ENCODE measurements around the gene TSBP1. TPM values are rescaled to one million over a fixed set of nuclear protein-coding genes. Genes with fewer than 3 reads are reported as not detected.
"Not testable (repeated sequence)": the region's sequence is repeated elsewhere in the genome, so short reads cannot be mapped to it uniquely, and the experiment has no call there.

TSBP1 gene
- total RNA-seq, 1 experiment from 2014 or later, result not detected

DNA sequence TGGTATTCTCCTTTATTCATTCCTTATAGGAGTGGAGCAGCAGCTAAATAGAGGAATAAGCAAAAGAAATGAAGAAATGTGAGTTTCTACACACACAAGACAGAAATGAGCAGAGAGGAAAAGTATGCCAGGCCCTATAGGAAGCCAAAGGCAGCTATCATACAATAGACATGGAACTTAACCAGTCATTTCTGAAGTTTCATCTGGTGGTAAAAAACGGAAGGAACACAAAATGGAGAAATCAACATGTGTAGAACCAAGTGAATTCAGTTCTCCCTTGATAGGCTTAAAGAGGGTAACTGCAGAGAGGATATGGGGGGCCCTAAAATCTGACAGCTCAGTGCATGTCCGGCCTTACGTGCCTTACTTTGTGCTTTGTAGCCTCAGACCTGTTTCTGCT, 44.6 kb downstream of the TSBP1 start:
- Histone ChIP-seq H3K36me3 (ENCODE audit: insufficient read depth, low read length) (no peaks in the 10 kb centered on the region), H3K9me2 (replicated peaks; ENCODE audit: insufficient read depth, low read length) (no peaks in the 10 kb centered on the region), H3K9ac (ENCODE audit: low read length) (no peak overlapping the region), H2AFZ (ENCODE audit: low read length) (no peak overlapping the region), H3K4me3 (ENCODE audit: low read length) (no peak overlapping the region), H3K9me3 (ENCODE audit: low read length) (no peaks in the 10 kb centered on the region), H3K79me2 (ENCODE audit: low read length) (no peaks in the 10 kb centered on the region), H3K4me2 (ENCODE audit: low read depth, low read length, poor library complexity, severe bottlenecking) (no peak overlapping the region), H3K27me3 (ENCODE audit: low read length) (no peaks in the 10 kb centered on the region), H4K20me1 (ENCODE audit: insufficient read depth, low read depth, low read length) (no peaks in the 10 kb centered on the region), H3K27ac (ENCODE audit: low read length) (no peak overlapping the region), H3K4me1 (ENCODE audit: low read length) (peaks cover 4% of the 10 kb centered on the region; the same call in 1 of the 2 replicates)
- no peak for DNase-seq

DNA sequence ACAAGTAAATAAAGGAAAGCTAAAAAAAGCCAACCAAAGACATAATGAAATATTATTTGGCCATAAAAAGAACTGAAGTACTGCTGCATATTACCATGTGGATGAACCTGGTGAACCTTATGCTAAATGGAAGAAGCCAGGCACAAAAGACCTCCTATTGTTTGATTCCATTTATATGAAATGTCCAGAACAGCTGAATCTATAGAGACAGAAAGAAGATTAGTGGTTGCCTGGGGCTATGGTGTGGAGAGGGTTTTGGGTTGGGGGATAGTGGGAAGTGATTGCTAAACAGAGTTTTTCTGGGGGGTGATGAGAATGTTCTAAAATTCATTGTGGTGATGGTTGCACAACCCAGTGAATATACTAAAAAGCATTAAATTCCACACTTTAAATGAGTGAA, 53.2 kb downstream of the TSBP1 start:
- Histone ChIP-seq H3K4me3 (ENCODE audit: low read length) (no peak overlapping the region), H3K27ac (ENCODE audit: low read length) (no peak overlapping the region), H3K9me3 (ENCODE audit: low read length) (no peaks in the 10 kb centered on the region), H3K79me2 (ENCODE audit: low read length) (no peaks in the 10 kb centered on the region), H3K36me3 (ENCODE audit: insufficient read depth, low read length) (no peaks in the 10 kb centered on the region), H3K9ac (ENCODE audit: low read length) (no peak overlapping the region), H2AFZ (ENCODE audit: low read length) (no peak overlapping the region), H4K20me1 (ENCODE audit: insufficient read depth, low read depth, low read length) (0 out of 2 replicates have a peak, but pooled peaks cover 3% of the 10 kb centered on the region), H3K27me3 (ENCODE audit: low read length) (no peaks in the 10 kb centered on the region), H3K4me1 (ENCODE audit: low read length) (no peaks in the 10 kb centered on the region), H3K9me2 (replicated peaks; ENCODE audit: insufficient read depth, low read length) (no peaks in the 10 kb centered on the region), H3K4me2 (ENCODE audit: low read depth, low read length, poor library complexity, severe bottlenecking) (no peak overlapping the region)
- DNase-seq, result no peak

GRCh38 chr6:32317541-32317940, 54.2 kb downstream of the TSBP1 start:
- DNase-seq, result no peak
- Histone ChIP-seq H3K4me1 (ENCODE audit: low read length) (no peaks in the 10 kb centered on the region), H3K9ac (ENCODE audit: low read length) (no peak overlapping the region), H2AFZ (ENCODE audit: low read length) (no peak overlapping the region), H3K79me2 (ENCODE audit: low read length) (no peaks in the 10 kb centered on the region), H3K27ac (ENCODE audit: low read length) (no peak overlapping the region), H3K36me3 (ENCODE audit: insufficient read depth, low read length) (no peaks in the 10 kb centered on the region), H3K4me3 (ENCODE audit: low read length) (no peak overlapping the region), H4K20me1 (ENCODE audit: insufficient read depth, low read depth, low read length) (0 out of 2 replicates have a peak, but pooled peaks cover 3% of the 10 kb centered on the region), H3K27me3 (ENCODE audit: low read length) (no peaks in the 10 kb centered on the region), H3K4me2 (ENCODE audit: low read depth, low read length, poor library complexity, severe bottlenecking) (no peak overlapping the region), H3K9me3 (ENCODE audit: low read length) (no peaks in the 10 kb centered on the region), H3K9me2 (replicated peaks; ENCODE audit: insufficient read depth, low read length) (no peaks in the 10 kb centered on the region)

GRCh38 chr6:32313964-32314363, 57.7 kb downstream of the TSBP1 start:
- no peaks in the 10 kb centered on the region for H3K9me2 ChIP-seq (replicated peaks; ENCODE audit: insufficient read depth, low read length)
- DNase-seq, result no peak

GRCh38 chr6:32298632-32299336, 72.9 kb downstream of the TSBP1 start:
- no peak for DNase-seq
- Histone ChIP-seq H3K9ac (ENCODE audit: low read length) (no peak overlapping the region), H3K36me3 (ENCODE audit: insufficient read depth, low read length) (no peaks in the 10 kb centered on the region), H4K20me1 (ENCODE audit: insufficient read depth, low read depth, low read length) (no peaks in the 10 kb centered on the region), H3K79me2 (ENCODE audit: low read length) (no peaks in the 10 kb centered on the region), H3K9me3 (ENCODE audit: low read length) (no peaks in the 10 kb centered on the region), H3K4me2 (ENCODE audit: low read depth, low read length, poor library complexity, severe bottlenecking) (no peak overlapping the region), H3K27me3 (ENCODE audit: low read length) (no peaks in the 10 kb centered on the region), H2AFZ (ENCODE audit: low read length) (no peak overlapping the region), H3K9me2 (replicated peaks; ENCODE audit: insufficient read depth, low read length) (no peaks in the 10 kb centered on the region), H3K4me1 (ENCODE audit: low read length) (no peaks in the 10 kb centered on the region), H3K4me3 (ENCODE audit: low read length) (no peak overlapping the region), H3K27ac (ENCODE audit: low read length) (no peak overlapping the region)

More at GRCh38 chr6:32313964-32314363, 57.7 kb downstream of the TSBP1 start:
- no peak overlapping the region for H3K27ac ChIP-seq (ENCODE audit: low read length)
- no peaks in the 10 kb centered on the region for H3K79me2 ChIP-seq (ENCODE audit: low read length)
- H4K20me1 ChIP-seq (ENCODE audit: insufficient read depth, low read depth, low read length), result 0 out of 2 replicates have a peak, but pooled peaks cover 3% of the 10 kb centered on the region
- H3K4me1 ChIP-seq (ENCODE audit: low read length), result no peaks in the 10 kb centered on the region
- H3K27me3 ChIP-seq (ENCODE audit: low read length), result no peaks in the 10 kb centered on the region
- H3K9ac ChIP-seq (ENCODE audit: low read length), result no peak overlapping the region
- H3K9me3 ChIP-seq (ENCODE audit: low read length), result no peaks in the 10 kb centered on the region
- no peaks in the 10 kb centered on the region for H3K36me3 ChIP-seq (ENCODE audit: insufficient read depth, low read length)
- H3K4me3 ChIP-seq (ENCODE audit: low read length), result no peak overlapping the region
- no peak overlapping the region for H2AFZ ChIP-seq (ENCODE audit: low read length)
- no peak overlapping the region for H3K4me2 ChIP-seq (ENCODE audit: low read depth, low read length, poor library complexity, severe bottlenecking)

DNA sequence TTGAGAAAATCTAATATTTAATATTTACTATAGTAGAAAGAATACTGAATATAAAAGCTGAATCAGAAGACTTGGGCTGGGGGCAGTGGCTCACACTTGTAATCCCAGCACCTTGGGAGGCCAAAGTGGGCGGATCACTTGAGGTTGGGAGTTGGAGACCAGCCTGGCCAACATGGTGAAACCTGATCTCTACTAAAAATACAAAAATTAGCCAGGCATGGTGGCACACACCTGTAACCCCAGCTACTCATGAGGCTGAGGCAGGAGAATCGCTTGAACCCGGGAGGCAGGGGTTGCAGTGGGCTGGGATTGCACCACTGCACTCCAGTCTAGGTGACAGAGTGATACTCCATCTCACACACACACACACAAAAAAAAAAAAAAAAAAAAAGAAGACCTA, 76.7 kb downstream of the TSBP1 start:
- H3K4me3 ChIP-seq (ENCODE audit: low read length); H3K4me1 ChIP-seq (ENCODE audit: low read length); H3K27ac ChIP-seq (ENCODE audit: low read length); H3K9me2 ChIP-seq (replicated peaks; ENCODE audit: insufficient read depth, low read length); DNase-seq; H3K4me2 ChIP-seq (ENCODE audit: low read depth, low read length, poor library complexity, severe bottlenecking); H4K20me1 ChIP-seq (ENCODE audit: insufficient read depth, low read depth, low read length); H2AFZ ChIP-seq (ENCODE audit: low read length); H3K36me3 ChIP-seq (ENCODE audit: insufficient read depth, low read length); H3K9me3 ChIP-seq (ENCODE audit: low read length); H3K79me2 ChIP-seq (ENCODE audit: low read length); H3K9ac ChIP-seq (ENCODE audit: low read length); H3K27me3 ChIP-seq (ENCODE audit: low read length): not testable (repeated sequence)

GRCh38 chr6:32294566-32294965, 77.1 kb downstream of the TSBP1 start:
- Histone ChIP-seq H3K79me2 (ENCODE audit: low read length) (no peaks in the 10 kb centered on the region), H2AFZ (ENCODE audit: low read length) (no peak overlapping the region), H3K36me3 (ENCODE audit: insufficient read depth, low read length) (no peaks in the 10 kb centered on the region), H3K9me3 (ENCODE audit: low read length) (no peaks in the 10 kb centered on the region), H3K9ac (ENCODE audit: low read length) (no peak overlapping the region), H3K4me1 (ENCODE audit: low read length) (peaks cover 6% of the 10 kb centered on the region), H3K27ac (ENCODE audit: low read length) (no peak overlapping the region), H3K4me3 (ENCODE audit: low read length) (no peak overlapping the region), H3K27me3 (ENCODE audit: low read length) (no peaks in the 10 kb centered on the region), H3K4me2 (ENCODE audit: low read depth, low read length, poor library complexity, severe bottlenecking) (no peak overlapping the region), H4K20me1 (ENCODE audit: insufficient read depth, low read depth, low read length) (0 out of 2 replicates have a peak, but pooled peaks cover 6% of the 10 kb centered on the region), H3K9me2 (replicated peaks; ENCODE audit: insufficient read depth, low read length) (no peaks in the 10 kb centered on the region)
- DNase-seq, result no peak

DNA sequence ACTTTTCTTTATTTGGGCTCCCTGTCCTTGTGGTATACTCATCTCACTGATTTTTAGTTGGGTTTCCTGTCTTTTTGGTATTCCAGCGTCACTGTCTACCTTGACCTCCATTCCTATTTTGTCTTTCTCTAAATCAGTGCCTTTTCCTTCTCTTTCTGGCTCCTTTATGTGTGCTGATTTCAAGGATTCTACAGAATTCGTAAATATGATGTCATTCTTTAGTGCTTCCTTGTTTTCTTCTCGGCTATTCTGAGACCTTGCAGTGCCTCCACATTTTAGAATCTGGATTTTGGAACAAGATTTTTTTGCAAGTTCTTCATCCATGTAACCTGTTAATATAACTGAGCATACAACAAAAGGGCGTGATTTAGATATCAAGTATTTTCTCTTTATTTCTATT, 78.0 kb downstream of the TSBP1 start:
- H2AFZ ChIP-seq (ENCODE audit: low read length), result no peak overlapping the region
- H3K27me3 ChIP-seq (ENCODE audit: low read length), result no peaks in the 10 kb centered on the region
- DNase-seq, result no peak
- H3K4me2 ChIP-seq (ENCODE audit: low read depth, low read length, poor library complexity, severe bottlenecking), result no peak overlapping the region
- 0 out of 2 replicates have a peak, but pooled peaks cover 6% of the 10 kb centered on the region for H4K20me1 ChIP-seq (ENCODE audit: insufficient read depth, low read depth, low read length)
- no peak overlapping the region for H3K4me3 ChIP-seq (ENCODE audit: low read length)
- peaks cover 6% of the 10 kb centered on the region for H3K4me1 ChIP-seq (ENCODE audit: low read length)
- no peaks in the 10 kb centered on the region for H3K79me2 ChIP-seq (ENCODE audit: low read length)
- H3K27ac ChIP-seq (ENCODE audit: low read length), result no peak overlapping the region
- no peaks in the 10 kb centered on the region for H3K9me2 ChIP-seq (replicated peaks; ENCODE audit: insufficient read depth, low read length)
- no peaks in the 10 kb centered on the region for H3K36me3 ChIP-seq (ENCODE audit: insufficient read depth, low read length)
- no peak overlapping the region for H3K9ac ChIP-seq (ENCODE audit: low read length)
- no peaks in the 10 kb centered on the region for H3K9me3 ChIP-seq (ENCODE audit: low read length)
